HG02678 (cell line): ENCODE data around the gene ARHGAP15.
A peak's percentile ranks its signal among the peaks of the same experiment; 100 is the strongest.

ENCODE experiments used
- ATAC-seq: cut with Tn5 transposase; IDR thresholded peaks from one replicate; pipeline ENCODE4 v1.9.1; 2021; ENCODE audit warnings: mild to moderate bottlenecking, moderate library complexity; ENCODE audit not compliant: unreplicated experiment

ARHGAP15 gene

GRCh38 chr2:143383016-143383415 lies 253.8 kb downstream of the ARHGAP15 start:
- no peak for ATAC-seq

- ATAC-seq: no peak
These were observed 254.9 kb downstream of the ARHGAP15 start for GRCh38 chr2:143384111-143384510.

- no peak for ATAC-seq
These were observed 261.0 kb downstream of the ARHGAP15 start for GRCh38 chr2:143390171-143390570.

GRCh38 chr2:143392358-143392757 lies 263.1 kb downstream of the ARHGAP15 start:
- ATAC-seq: no peak

- no peak for ATAC-seq
These were observed 264.8 kb downstream of the ARHGAP15 start for GRCh38 chr2:143394062-143394461.

GRCh38 chr2:143397884-143398614 lies 268.8 kb downstream of the ARHGAP15 start:
- ATAC-seq: peak; percentile 71

GRCh38 chr2:143398781-143399180 lies 269.6 kb downstream of the ARHGAP15 start:
- ATAC-seq: no peak

- ATAC-seq: no peak
These were observed 270.4 kb downstream of the ARHGAP15 start for GRCh38 chr2:143399631-143400069.

GRCh38 chr2:143401861-143402260 lies 272.6 kb downstream of the ARHGAP15 start:
- no peak for ATAC-seq

- no peak for ATAC-seq
These were observed 273.2 kb downstream of the ARHGAP15 start for GRCh38 chr2:143402451-143402850.

- ATAC-seq: no peak
These were observed 281.1 kb downstream of the ARHGAP15 start for GRCh38 chr2:143410082-143410897.

GRCh38 chr2:143415571-143415970 lies 286.4 kb downstream of the ARHGAP15 start:
- ATAC-seq: no peak

GRCh38 chr2:143417428-143417827 lies 288.2 kb downstream of the ARHGAP15 start:
- no peak for ATAC-seq

GRCh38 chr2:143420313-143420712 lies 291.1 kb downstream of the ARHGAP15 start:
- ATAC-seq: no peak

GRCh38 chr2:143422681-143423080 lies 293.5 kb downstream of the ARHGAP15 start:
- peak; percentile 92 for ATAC-seq

- no peak for ATAC-seq
These were observed 296.7 kb downstream of the ARHGAP15 start for GRCh38 chr2:143425896-143426295.

GRCh38 chr2:143426296-143426695 lies 297.1 kb downstream of the ARHGAP15 start:
- ATAC-seq: no peak

- no peak for ATAC-seq
These were observed 299.5 kb downstream of the ARHGAP15 start for GRCh38 chr2:143428700-143429099.

- no peak for ATAC-seq
These were observed 300.9 kb downstream of the ARHGAP15 start for GRCh38 chr2:143429932-143430679.

- ATAC-seq: no peak
These were observed 302.1 kb downstream of the ARHGAP15 start for GRCh38 chr2:143431316-143431715.

GRCh38 chr2:143433251-143433650 lies 304.0 kb downstream of the ARHGAP15 start:
- no peak for ATAC-seq
